Smooth muscle cell (in vitro differentiated cells): ENCODE results near the gene ERVFRD-1. TPM values are rescaled to one million over a fixed set of nuclear protein-coding genes. Genes with fewer than 3 reads are reported as not detected.

ENCODE experiments used
- DNase-seq: peaks from one replicate; lab custom pipeline; 2025; ENCODE audit not compliant: unreplicated experiment; lab: John Stamatoyannopoulos, UW
- H2AFZ ChIP-seq: fragments of 200-600 bp; sonication (generic); 2 replicates; pipeline ENCODE4 v1.6.0; 2016; ENCODE audit warnings: antibody characterized with exemption, low read depth, mild to moderate bottlenecking
- H3F3A ChIP-seq: fragments of 200-600 bp; sonication (generic); 2 replicates; pipeline ENCODE4 v1.6.0; 2017; ENCODE audit warnings: antibody characterized with exemption, low read depth
- H3K27ac ChIP-seq: fragments of 200-600 bp; sonication (generic); 2 replicates; pipeline ENCODE4 v1.5.1; 2016; ENCODE audit warnings: low read depth, mild to moderate bottlenecking
- H3K27me3 ChIP-seq: fragments of 200-600 bp; sonication (generic); 2 replicates; pipeline ENCODE4 v1.6.1; 2016; ENCODE audit warnings: low read depth, mild to moderate bottlenecking
- H3K36me3 ChIP-seq: fragments of 200-600 bp; sonication (generic); 2 replicates; pipeline ENCODE4 v1.5.1; 2016; ENCODE audit warnings: low read depth
- H3K4me1 ChIP-seq: fragments of 200-600 bp; sonication (generic); 2 replicates; pipeline ENCODE4 v1.5.1; 2016; ENCODE audit warnings: low read depth
- H3K4me2 ChIP-seq: fragments of 200-600 bp; sonication (generic); 2 replicates; pipeline ENCODE4 v1.6.0; 2016; ENCODE audit warnings: mild to moderate bottlenecking
- H3K4me3 ChIP-seq: fragments of 200-600 bp; sonication (generic); 2 replicates; pipeline ENCODE4 v1.5.1; 2016; ENCODE audit warnings: mild to moderate bottlenecking
- H3K79me2 ChIP-seq: fragments of 200-600 bp; sonication (generic); 2 replicates; pipeline ENCODE4 v1.6.0; 2016; ENCODE audit warnings: low read depth, mild to moderate bottlenecking
- H3K9ac ChIP-seq: fragments of 200-600 bp; sonication (generic); 2 replicates; pipeline ENCODE4 v1.6.0; 2016; ENCODE audit warnings: low read depth
- H3K9me3 ChIP-seq: fragments of 200-600 bp; sonication (generic); replicated peaks from 2 replicates; pipeline ENCODE4 v1.5.1; 2016; ENCODE audit warnings: low read depth
- H4K20me1 ChIP-seq: fragments of 200-600 bp; sonication (generic); 2 replicates; pipeline ENCODE4 v1.6.0; 2016; ENCODE audit warnings: low read depth
- WGBS: methylation state at CpG from one replicate; pipeline ENCODE4 v1.1.7; 2016; ENCODE audit warnings: low lambda C conversion rate; 5-methylcytosine and 5-hydroxymethylcytosine counted together
- polyA plus RNA-seq: library from polyadenylated mRNA; unstranded; fragments of >200 nt; fragmentation: Nextera tagmentation; extraction: Ambion mirVana; gene quantifications from 2 replicates; pipeline ENCODE4 v1.2.1, GENCODE V29; 2016
- total RNA-seq: library from RNA; depleted of rRNA; stranded (reverse); fragments of >200 nt; gene quantifications from 2 replicates; pipeline ENCODE4 v1.2.3, GENCODE V29; 2014
- TF ChIP-seq, protein P1 (sequence below): fragments of 200-600 bp; sonication (generic); IDR thresholded peaks from 2 replicates; pipeline ENCODE4 v1.5.1; 2017; ENCODE audit warnings: borderline replicate concordance, mild to moderate bottlenecking, antibody characterized with exemption; ENCODE audit not compliant: insufficient read depth, poor library complexity, severe bottlenecking

The ERVFRD-1 gene
- total and polyA plus RNA-seq, 2 experiments from 2014 or later, result 0.09 TPM; not detected in 1

DNA sequence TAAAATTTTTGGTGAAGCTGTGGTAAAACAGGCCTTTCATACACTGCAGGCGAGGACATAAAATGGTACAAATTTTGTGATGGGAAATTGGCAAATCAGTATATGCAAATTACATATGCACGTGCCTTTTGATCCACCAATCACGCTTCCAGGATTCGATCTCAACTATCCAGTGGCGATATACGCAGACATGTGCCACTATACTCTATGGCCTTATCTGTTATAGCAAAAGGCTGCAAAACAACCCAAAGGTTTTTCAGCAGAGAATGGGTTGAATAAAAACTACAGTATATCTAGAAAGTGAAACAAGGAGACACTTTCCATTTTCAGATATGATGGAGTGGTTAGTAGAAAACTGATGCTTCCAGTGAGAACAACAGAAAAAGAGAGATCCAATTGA, 41.9 kb upstream of the ERVFRD-1 start:
- H2AFZ ChIP-seq, result peak overlapping the region; percentile 83
- 95% methylated on average over 6 of the region's 6 CpGs for WGBS
- H3F3A ChIP-seq, result no peaks in the 10 kb centered on the region
- H3K4me1 ChIP-seq, result no peaks in the 10 kb centered on the region
- TF ChIP-seq, protein P1, sequence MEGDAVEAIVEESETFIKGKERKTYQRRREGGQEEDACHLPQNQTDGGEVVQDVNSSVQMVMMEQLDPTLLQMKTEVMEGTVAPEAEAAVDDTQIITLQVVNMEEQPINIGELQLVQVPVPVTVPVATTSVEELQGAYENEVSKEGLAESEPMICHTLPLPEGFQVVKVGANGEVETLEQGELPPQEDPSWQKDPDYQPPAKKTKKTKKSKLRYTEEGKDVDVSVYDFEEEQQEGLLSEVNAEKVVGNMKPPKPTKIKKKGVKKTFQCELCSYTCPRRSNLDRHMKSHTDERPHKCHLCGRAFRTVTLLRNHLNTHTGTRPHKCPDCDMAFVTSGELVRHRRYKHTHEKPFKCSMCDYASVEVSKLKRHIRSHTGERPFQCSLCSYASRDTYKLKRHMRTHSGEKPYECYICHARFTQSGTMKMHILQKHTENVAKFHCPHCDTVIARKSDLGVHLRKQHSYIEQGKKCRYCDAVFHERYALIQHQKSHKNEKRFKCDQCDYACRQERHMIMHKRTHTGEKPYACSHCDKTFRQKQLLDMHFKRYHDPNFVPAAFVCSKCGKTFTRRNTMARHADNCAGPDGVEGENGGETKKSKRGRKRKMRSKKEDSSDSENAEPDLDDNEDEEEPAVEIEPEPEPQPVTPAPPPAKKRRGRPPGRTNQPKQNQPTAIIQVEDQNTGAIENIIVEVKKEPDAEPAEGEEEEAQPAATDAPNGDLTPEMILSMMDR, result no peak
- H3K9me3 ChIP-seq, result no peaks in the 10 kb centered on the region
- H4K20me1 ChIP-seq, result no peaks in the 10 kb centered on the region
- H3K4me2 ChIP-seq, result peak overlapping the region; percentile 80
- no peaks in the 10 kb centered on the region for H3K36me3 ChIP-seq
- no peak overlapping the region for H3K27ac ChIP-seq
- no peaks in the 10 kb centered on the region for H3K79me2 ChIP-seq
- no peak overlapping the region for H3K4me3 ChIP-seq
- DNase-seq, result no peak
- no peaks in the 10 kb centered on the region for H3K27me3 ChIP-seq
- no peak overlapping the region for H3K9ac ChIP-seq

DNA sequence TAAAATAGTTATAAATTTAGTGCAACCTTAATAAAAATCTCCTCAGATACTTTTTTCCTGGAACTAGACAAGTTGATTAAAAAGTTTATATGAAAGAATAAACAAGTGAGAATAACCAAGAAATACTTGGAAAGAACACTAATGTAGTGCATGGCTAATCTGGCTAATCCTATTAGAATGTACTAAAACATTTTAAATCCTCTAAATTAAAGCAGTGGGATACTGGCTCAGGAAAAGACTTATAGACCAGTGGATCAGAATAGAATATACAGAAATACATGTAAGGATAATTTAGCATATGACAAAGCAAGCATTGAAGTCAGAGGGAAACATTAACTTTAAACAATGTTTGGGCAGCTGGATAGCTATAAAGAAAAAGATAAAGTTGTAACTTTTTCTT, 41.1 kb upstream of the ERVFRD-1 start:
- no peak overlapping the region for H3K4me2 ChIP-seq
- H2AFZ ChIP-seq, result no peak overlapping the region
- H3K4me3 ChIP-seq, result no peak overlapping the region
- no peaks in the 10 kb centered on the region for H3K36me3 ChIP-seq
- no peak overlapping the region for H3K27ac ChIP-seq
- no peaks in the 10 kb centered on the region for H3K9me3 ChIP-seq
- no peaks in the 10 kb centered on the region for H3F3A ChIP-seq
- H3K4me1 ChIP-seq, result no peaks in the 10 kb centered on the region
- TF ChIP-seq, protein P1, result no peak
- H3K9ac ChIP-seq, result no peak overlapping the region
- H3K79me2 ChIP-seq, result no peaks in the 10 kb centered on the region
- H4K20me1 ChIP-seq, result no peaks in the 10 kb centered on the region
- no peak for DNase-seq
- no peaks in the 10 kb centered on the region for H3K27me3 ChIP-seq

DNA sequence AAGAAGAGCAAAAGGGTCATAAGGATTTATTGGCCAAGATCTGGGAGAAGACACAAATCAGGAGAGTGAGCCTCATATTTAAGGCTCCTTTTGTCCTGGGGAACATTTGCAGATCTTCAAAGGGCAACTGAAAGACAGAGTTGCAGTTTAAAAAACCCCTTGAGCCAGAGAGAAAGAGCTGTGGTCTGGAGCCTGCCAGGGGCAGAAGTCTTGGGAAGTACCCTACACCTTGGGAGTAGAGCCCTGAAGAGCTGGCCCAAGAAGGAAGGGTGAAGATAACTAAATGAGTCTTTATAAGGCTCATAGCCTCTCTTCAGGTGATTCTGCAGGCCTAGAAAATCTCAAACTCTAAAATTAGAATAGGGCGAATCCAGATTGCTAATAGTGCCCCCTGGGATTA, 40.0 kb upstream of the ERVFRD-1 start:
- Histone ChIP-seq H3K4me1 (no peaks in the 10 kb centered on the region), H3F3A (no peaks in the 10 kb centered on the region), H3K27ac (no peak overlapping the region), H3K36me3 (no peaks in the 10 kb centered on the region), H3K27me3 (no peaks in the 10 kb centered on the region), H3K4me3 (no peak overlapping the region), H3K79me2 (no peaks in the 10 kb centered on the region), H2AFZ (no peak overlapping the region), H4K20me1 (no peaks in the 10 kb centered on the region), H3K9me3 (no peaks in the 10 kb centered on the region), H3K4me2 (no peak overlapping the region), H3K9ac (no peak overlapping the region)
- TF ChIP-seq, protein P1, result no peak
- no peak for DNase-seq
- 100% methylated on average over 1 of the region's 1 CpG for WGBS

DNA sequence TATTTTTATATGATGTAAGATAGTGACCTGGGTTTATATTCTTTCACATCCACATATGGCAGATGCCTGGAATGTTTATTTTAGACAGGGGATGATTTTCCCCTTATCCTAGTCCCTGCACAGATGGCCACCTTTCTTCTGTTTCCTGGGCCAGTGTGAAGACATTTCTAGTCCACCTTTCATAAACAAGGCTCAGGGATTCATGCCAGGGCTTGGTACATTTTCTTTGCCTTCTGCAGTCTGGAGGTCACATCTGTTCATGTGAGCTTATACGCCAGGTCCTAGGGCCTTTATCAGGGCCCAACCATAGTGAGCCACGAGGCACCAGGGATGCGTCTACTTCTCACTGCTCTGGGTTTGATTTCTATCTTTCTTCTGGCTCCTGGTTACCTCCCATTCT, 38.0 kb upstream of the ERVFRD-1 start:
- Histone ChIP-seq H3K36me3 (no peaks in the 10 kb centered on the region), H3K4me2 (no peak overlapping the region), H2AFZ (no peak overlapping the region), H3K4me3 (no peak overlapping the region), H3K9me3 (no peaks in the 10 kb centered on the region), H3K4me1 (no peaks in the 10 kb centered on the region), H3K27me3 (no peaks in the 10 kb centered on the region), H3K79me2 (no peaks in the 10 kb centered on the region), H3K9ac (no peak overlapping the region), H3K27ac (no peak overlapping the region), H3F3A (no peaks in the 10 kb centered on the region), H4K20me1 (no peaks in the 10 kb centered on the region)
- WGBS, result 98% methylated on average over 3 of the region's 3 CpGs
- TF ChIP-seq, protein P1, result no peak
- DNase-seq, result no peak
